GM18909 (cell line): ENCODE measurements around the gene RPUSD4.
A peak's percentile ranks its signal among the peaks of the same experiment; 100 is the strongest.

Experiments used
- ATAC-seq: cut with Tn5 transposase; IDR thresholded peaks from one replicate; pipeline ENCODE4 v1.9.1; 2021; ENCODE audit warnings: mild to moderate bottlenecking; ENCODE audit not compliant: unreplicated experiment, poor library complexity

RPUSD4 gene

DNA sequence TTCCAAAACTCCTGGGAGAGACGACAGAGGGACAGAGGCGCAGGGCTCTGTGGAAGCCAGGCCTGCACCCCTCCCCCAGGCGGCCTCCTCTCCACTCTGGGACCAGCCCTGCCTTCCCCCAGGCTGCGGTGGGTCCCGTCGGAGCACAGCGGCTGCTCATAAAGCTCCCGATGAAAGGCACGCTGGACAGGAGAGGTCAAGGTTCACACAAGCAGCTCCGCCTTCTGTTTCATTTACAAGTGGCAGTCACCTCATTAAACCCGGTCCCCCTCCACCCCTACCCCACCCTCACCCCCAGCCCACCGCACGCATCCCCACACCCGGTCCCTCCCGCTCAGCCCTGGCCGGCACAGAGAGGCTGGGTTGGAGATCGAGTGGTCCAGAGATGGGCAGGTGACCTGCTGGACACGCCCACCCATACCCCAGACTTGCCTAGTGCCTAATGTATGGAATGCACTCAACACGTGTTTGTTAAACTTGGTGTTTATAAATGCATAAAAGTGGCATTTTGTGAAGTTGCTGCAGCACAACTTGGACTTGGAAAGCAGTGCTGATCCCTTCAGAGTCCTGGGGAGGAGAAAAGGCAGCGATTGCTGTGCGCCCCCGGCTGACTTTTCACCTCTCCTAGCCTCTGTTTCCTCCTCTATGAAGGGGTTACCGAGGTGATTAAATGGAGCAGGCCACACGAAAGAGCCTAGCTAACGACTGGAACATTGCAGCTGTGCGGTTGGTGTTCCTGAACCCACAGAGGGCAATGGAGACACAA is 26.0 kb downstream of the RPUSD4 start:
- ATAC-seq: no peak

DNA sequence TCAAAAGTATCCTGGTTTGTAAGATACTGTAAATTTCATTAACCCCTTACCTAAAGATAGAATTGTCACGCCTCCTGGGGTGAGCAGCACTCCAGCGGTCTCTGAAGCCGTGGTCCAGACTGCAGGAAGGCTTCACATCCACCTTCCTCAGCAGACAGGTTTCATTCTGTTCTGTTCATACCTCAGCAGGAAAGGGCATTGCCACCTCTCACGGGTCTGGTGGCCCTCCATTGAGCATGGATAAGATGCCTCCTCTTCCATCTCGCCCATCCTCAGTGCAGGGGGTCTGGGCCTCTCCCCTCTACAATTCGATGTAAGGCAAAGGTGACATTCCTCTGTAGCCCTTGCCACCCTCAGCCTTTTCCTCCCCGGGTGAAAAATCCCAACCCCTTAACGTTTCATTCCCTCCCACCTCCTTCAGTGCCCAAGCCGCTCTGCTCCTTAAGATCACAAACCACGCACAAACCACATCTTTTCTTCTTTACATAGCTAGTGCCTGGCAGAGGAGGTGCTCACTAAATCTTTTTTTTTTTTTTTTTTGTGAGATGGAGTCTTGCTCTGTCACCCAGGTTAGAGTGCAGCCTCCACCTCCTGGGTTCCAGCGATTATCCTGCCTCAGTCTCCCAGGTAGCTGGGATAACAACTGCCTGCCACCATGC is 28.5 kb downstream of the RPUSD4 start:
- no peak for ATAC-seq

DNA sequence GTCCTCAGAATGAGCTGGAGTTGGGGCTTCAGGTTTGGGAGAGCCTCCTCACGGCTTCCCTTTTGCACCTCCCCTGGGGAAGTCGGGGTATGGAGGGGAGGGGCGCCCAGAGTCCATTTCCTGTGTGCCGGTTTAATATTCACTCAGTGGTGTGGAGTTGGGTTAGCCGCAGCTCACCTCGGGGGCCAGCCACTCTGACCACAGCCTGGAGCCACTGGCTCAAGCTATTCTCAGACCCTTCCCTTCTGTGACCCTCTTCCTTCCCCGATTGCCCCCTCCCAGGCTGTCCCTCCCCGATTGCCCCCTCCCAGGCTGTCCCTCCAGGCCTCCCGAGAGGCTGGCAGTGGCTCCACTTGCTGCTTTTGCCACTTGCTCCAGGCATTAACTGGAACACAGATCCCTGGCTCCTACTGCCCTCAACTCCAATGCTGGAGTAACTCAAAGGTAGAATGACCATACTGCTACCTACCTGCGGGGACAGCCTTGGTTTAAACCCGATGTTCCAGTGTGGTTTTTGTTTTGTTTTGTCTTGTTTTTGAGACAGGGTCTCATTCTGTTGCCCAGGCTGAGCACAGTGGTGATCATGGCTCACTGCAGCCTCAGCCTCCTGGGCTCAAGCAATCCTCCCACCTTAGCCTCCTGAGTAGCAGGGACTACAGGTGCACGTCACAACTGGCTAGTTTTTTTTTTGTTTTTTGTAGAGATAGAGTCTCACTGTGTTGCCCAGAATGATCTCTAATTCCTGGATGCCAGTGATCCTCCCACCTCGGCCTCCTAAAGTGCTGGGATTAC is 29.3 kb downstream of the RPUSD4 start:
- ATAC-seq: peak; percentile 69

DNA sequence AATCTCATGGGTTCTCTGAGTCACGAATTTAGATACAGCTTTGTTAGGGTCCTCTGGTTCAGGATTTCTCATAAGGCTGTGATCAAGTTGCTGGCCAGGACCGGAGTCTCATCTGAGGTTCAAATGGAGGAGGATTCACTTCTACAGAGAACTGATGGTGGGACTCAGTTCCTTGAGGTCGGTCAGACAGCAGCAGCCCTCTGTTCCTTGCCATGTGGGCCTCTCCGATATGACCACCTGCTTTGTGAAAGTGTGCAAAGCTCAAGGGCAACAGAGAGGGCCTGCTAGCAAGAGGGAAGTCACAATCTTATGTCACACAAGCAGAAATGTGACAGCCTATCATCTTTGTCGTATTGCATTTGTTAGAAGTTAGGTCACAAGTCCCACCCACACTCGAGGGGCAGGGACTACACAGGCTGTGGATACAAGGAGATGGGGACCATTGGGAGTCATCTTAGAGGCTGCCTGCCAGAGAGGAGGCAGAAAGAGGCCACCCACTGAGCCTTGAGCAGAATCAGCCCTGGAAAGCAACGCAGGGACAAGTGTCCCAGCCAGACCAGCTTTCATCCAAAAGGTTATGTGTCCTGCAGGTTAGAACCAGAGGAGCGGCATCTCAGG is 34.5 kb downstream of the RPUSD4 start:
- no peak for ATAC-seq

DNA sequence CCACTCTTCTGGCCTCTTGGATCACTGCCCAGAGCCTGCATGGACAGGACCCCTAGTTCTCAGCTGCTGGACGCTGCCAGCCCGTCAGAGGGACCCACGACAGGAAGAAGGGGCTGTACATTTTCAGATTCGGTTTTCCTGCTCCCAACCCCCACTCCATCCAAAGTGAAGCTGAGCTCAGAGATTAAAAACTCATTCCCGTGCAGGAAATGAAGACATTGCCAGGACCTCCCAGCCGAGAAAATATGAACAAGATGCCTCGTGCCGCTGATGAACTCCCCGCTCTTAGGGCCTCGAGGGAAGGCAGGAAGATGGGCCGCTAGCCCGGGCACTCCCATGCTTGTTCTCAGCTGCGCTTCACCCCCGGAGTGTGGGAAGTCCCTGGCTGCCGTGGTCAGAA is 36.1 kb downstream of the RPUSD4 start:
- no peak for ATAC-seq

DNA sequence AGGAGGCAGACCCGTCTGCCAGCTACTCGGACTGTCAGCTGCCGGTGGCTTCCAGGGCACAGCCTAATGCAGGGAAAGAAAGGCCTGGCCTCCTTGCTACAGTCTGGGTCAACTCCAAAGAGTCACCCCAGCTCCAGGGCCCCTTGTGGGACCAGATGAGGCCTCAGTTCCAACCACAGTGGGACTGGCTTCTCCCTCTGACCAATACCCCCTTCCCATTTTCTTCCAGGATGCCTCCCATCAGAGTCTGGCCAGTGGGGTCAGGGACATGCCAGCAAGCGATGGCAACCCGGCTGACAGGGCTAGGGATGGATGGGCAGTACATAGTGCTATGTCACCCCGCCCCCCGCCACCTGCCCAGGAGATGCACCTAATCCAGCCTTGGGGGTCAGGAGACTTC is 36.6 kb downstream of the RPUSD4 start:
- ATAC-seq: no peak

DNA sequence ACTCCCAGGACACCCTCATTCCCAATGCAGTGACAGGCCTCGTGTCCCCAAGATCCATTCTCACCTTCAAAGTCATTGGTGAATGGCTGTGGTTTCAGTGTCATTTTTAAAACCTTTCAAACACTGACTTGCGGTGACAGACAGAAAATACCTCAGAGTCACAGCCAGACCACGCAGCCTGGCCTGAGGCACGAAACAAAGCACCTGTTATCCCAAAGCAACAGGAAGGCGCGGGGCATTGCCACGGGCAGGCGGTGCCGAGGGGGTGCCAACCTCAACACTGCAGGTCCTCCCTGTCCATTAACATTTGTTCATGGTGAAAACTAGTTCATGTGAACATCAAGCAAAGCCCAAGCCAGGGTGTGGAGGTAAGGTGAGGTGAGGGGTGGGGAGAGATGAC is 38.2 kb downstream of the RPUSD4 start:
- no peak for ATAC-seq

DNA sequence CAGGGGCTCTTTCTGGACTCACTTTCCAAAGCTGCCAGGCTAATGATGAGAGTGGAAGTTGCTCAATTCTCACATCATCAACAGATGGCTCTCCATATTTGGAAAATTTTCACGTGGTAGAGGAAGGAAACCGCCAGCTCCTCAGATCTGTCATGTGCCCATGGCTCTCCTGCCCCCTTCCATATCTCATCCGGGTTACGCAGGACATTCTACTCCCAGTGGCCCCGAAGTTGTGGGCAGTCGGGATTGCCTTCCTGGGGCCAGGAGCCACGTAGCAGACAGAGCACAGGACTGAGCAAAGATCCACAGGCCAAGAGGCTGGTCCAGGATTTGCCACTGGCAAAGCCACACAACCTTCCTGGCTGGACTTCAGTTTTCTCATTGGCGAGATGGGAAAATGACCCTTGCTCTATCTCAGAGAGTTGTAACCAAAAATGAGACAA is 38.8 kb downstream of the RPUSD4 start:
- ATAC-seq: no peak

DNA sequence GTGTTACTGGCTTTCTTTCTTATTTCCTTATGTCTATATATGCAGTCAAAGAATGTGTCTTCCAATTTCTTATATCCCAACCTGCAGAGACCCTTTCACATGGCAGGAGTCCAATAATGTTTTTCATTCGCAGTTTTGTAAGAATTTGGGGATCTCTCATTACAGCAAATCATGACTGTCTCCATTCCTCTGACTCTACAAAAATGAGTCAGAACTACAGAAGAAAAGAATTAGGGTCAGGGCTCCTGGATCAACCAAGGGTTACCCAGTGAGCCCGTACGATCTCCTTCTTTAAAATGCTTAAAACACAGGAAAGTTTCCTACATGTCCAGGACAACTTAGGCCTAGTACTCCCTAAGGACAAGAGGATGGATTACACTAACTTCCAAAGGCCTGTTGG is 42.2 kb downstream of the RPUSD4 start:
- no peak for ATAC-seq

DNA sequence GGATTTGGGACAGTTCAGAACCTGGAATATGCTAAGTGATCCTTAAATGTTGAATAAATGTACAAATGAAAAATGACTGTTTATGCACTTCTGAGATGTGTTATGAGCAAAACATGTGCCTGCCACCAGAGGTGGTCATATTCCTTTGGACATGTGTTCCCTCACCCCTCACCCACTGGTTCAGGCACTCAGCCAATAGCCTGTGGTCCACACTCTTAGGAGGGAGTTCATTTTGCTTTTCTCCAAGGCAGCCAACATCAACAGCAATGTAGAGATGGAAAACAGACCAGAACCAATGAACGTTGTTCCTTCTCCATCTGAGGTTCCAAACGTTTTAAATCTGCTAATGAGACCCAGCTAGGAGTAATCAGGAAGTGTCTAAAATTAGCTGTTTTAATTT is 44.0 kb downstream of the RPUSD4 start:
- no peak for ATAC-seq

DNA sequence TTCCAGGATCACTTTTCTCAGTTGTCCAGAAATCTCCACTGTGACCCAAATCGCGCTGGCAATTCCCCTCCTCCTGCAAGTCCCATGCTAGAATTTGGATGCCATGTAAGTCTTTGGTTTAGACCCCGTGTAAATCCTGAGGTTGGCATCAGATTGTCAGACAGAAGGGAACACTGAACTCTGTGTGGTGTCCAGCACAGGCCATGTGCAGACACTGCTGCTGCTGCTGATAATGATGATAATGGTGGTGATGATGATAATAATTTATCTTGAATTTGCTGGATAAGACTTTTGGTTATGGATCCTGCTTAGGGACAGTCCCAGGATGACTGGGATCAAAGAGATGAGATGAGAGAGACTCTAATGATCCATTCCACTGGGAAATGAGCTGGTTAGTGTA is 45.0 kb downstream of the RPUSD4 start:
- ATAC-seq: no peak

DNA sequence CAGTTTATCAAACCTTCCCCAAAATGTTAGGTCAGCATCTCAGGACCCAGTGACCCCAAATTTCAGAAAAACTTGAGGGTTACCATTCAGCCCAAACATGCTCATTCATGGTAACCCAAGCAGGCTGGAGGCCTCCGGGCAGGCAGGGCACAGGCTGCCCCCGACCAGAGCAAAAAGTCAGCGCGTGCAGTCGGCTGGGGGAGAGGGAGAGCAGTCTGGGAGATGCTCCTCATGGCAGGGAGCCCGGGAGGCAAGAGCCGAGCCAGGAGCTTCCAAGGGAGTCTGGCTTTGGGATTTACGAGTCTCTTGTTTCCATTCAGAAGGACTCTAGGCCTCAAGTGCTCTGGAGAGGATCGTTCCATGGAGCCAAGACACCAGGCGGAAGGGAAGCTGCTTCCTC is 45.7 kb downstream of the RPUSD4 start:
- ATAC-seq: no peak

DNA sequence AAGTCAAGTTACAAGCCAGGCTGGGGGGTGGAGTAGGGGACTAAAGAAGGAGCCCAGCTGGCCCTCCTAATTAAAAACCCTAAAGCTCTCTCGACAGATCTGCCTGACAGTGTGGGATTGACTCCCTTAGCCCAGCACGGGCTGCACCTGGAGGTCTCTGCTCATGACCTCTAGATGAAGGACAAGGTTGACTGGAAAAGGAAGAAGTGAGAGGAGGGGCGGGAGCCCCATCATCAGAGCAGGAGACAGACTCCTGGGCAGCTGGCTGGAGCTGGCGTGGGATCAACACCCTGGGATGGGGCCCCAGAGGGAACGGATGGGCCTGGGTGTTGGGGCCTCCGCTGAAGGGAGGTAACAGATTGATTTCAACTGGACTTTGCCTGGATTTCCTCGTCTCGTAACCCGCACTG is 46.1 kb downstream of the RPUSD4 start:
- ATAC-seq: no peak

DNA sequence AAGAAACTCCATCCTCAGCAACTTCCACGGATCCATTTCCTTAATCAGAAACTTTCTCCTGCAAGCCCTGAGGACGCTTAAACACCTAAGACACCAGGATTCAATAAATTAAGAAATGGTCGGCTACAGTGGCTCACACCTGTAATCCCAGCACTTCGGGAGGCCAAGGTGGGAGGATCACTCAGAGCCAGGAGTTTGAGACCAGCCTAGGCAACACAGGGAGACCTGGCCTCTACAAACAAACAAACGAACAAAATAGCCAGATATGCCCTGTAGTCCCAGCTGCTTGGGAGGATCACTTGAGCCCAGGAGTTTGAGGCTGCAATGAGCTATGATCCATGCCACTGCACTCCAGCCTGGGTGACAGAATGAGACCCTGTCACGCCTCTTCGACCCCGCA is 46.7 kb downstream of the RPUSD4 start:
- no peak for ATAC-seq

DNA sequence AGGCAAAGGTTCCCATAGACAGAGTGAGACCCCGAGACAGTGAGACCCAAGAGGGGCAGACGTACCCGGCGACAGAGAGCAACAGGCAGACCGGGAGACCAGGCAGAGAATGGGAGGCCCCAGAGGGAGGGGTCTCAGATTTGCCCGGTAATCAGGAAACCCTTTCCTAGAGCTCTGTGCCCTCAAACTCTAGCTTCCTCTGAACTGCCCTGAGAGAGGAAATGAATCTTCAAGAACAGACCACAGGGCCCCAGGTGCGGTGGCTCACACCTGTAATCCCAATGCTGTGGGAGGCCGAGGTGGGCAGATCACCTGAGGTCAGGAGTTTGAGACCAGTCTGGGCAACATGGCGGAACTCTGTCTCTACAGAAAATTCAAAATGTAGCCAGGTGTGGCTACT is 47.7 kb downstream of the RPUSD4 start:
- no peak for ATAC-seq

DNA sequence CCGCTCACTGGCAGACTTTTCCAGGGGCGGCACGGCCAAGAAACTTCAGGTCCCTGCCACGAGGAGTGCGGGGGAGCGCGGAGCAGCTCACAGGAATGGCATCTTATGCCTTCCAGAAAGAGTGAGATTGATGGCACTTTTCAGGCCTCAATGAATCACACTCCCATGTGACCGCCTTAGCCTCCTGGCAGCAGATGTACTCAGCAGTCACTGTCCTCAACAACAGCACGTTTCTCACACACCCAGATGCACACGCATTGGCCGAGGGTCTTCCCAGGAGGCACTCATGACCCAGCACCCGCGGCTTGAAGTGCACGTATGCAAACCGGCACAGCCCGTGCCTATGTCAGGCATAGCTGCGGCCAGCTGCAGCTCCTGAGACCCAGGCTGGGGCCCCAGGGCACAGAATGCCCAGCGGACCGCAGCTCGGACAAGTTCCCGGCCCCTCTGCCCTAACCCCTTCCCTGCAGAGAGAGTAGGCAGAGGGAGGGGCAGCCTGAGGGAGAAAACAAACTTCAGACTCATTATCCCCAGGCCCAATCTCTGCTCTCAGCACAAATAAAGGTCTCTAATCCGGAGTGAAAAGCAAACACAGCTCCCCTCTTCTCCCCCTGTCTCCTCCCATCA is 48.3 kb downstream of the RPUSD4 start:
- ATAC-seq: no peak

DNA sequence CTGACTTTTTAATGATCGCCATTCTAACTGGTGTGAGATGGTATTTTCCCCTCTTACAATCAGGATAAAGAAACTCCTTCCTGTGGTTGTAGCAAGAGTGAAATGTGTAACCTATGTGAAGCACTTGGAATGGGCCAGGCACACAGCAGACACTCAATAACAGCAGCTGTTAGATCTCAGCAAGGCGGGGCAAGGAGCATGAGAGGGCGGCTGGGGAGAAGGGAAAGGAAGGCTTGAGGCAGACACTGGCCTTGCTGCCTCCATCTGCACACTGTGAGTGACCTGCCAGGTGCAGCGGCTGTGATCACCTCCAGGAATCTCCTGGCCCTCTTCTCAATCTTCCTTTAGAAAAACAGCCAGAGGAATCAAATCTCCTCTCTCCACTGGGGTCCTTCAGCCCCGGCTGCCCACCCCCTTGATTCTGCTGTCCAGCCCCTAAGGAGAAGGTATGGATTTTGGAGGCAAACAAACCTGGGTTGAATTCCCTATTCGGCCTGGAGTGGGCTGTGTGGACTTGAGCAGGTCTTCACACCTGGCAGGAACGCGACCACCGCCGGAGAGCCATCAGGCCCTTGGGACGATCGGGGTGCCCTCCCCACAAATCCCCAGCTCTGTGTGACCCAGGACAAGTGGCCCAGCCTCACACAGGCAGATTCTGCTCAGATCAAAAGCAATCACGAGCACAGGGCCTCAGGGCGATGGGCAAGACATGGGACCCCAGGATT is 49.0 kb downstream of the RPUSD4 start:
- ATAC-seq: no peak

DNA sequence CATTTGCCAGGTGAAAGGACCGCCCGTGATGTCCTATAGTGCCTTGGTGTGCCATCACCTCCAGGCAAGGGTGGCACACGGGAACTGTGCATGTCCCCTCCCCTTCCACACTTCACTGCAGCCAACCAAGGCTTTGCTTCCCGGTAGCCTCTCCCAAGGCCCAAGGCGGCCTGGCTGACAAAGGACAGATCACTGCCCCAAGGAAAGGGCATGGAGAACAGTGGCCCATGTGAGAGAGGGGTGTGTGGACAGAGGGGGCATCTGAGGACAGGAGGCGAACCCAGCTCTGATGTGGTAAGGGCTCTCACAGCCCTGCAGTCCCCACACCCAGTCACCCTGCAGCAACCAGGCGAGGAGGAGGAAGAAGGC is 50.4 kb downstream of the RPUSD4 start:
- no peak for ATAC-seq

DNA sequence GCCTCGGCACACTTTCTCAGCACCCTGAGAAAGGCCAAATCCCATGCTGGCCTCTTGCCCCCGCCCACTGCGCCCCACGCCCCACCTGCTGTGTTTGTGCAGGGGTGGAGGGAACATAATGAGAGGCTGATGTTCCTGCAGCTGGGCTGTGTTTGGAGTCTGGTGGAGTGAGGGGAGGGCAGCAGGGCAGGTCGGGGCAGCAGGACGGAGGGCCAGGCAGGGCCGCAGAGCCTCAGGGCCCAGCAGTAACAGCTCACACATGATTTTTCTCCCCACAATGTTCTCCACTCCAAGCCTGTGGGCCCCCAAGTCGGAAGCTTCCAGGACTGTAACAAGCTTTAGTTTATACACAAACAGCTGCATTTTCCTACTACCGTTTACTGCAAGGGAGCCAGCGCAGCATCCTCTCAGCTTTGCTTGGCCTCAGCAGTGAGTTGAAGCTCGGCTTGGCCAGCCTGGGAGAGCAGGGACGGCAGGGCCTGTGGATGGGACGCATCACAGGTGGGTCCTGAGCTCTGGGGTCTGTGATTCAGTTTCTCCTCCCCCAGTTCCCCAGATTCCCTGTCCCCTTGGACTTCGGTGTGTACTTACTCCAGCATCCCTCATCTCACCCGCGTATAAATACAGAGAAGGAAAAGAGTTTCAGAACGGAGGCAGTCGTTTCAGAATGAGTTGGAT is 51.0 kb downstream of the RPUSD4 start:
- ATAC-seq: no peak
